GM12874 (cell line): Measurements from ENCODE around the gene SPAG16.

Experiments
- TF ChIP-seq, protein P1 (sequence below): IDR thresholded peaks from 2 replicates; pipeline ENCODE4 v1.5.1; 2011; ENCODE audit warnings: low read depth, mild to moderate bottlenecking, control low read depth, low read length, moderate library complexity; ENCODE audit not compliant: insufficient read depth

Gene SPAG16

DNA sequence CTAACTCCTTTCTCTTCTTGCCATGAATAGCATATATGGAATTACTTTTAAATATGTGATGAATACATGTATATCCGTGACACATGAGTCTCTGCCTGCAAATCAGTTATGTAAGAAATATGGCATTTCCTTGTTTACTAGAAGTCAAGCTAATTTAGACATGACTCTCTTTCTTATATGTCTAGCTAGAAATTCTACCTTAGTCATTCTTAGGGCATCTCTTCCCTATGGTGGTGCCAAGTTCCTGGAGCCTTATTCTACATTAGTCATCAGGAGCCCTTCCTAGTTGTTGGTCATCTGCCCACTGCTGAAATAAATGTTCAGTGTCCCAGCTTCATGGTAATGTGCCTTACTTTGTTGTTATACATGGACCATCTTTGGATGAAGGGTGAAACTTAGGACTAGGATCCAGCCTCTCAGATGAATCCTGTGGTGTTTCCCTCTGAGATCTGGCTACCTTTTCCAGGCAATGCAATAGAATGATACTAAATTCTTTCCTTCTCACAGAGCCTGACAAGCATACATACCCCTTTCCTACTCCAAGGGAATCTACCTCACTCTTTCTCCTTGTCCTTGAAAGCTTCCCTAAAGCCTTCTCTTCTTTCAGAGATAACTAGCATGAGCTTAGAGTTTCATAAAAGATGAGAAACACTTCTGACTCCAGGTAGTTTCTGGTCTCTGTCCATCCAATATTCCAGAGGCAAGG is 711.3 kb downstream of the SPAG16 start:
- TF ChIP-seq, protein P1, sequence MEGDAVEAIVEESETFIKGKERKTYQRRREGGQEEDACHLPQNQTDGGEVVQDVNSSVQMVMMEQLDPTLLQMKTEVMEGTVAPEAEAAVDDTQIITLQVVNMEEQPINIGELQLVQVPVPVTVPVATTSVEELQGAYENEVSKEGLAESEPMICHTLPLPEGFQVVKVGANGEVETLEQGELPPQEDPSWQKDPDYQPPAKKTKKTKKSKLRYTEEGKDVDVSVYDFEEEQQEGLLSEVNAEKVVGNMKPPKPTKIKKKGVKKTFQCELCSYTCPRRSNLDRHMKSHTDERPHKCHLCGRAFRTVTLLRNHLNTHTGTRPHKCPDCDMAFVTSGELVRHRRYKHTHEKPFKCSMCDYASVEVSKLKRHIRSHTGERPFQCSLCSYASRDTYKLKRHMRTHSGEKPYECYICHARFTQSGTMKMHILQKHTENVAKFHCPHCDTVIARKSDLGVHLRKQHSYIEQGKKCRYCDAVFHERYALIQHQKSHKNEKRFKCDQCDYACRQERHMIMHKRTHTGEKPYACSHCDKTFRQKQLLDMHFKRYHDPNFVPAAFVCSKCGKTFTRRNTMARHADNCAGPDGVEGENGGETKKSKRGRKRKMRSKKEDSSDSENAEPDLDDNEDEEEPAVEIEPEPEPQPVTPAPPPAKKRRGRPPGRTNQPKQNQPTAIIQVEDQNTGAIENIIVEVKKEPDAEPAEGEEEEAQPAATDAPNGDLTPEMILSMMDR: no peak

DNA sequence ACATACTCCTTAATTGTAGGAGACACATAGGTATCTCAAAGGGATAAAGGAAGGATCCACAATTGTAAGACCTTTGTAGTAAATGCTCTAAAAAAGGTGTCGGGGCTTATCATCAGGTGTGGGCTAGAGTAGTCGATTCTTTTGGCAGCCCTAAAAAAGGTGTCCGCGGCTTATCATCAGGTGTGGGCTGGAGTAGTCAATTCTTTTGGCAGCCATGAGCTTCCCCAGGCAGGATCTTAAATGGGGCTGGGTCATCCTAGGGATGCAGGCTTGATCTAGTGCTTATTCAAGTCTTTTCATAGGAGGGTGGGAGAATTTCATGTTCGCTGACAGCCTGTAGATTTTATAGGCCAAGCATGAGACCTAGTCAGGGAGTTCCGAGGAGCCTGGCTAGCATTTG is 720.2 kb downstream of the SPAG16 start:
- TF ChIP-seq, protein P1: no peak

DNA sequence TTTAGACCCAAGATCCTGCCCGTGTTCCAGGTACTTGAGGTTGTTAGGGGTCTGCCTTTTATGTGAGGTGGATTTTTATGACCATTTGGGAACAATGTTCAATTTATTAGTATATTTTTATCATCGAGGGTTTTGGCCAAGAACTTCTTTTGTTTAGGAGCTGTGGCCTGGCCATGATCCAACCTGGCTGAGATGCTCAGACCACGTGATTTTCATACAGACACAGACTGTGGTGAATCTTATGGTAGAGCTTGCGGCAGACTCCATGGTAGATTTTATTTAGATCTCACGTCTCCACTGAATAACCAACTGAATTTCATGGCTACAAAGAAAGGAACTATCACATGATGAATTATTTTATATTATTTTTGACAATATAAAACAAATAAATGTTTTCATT is 721.1 kb downstream of the SPAG16 start:
- TF ChIP-seq, protein P1: no peak

DNA sequence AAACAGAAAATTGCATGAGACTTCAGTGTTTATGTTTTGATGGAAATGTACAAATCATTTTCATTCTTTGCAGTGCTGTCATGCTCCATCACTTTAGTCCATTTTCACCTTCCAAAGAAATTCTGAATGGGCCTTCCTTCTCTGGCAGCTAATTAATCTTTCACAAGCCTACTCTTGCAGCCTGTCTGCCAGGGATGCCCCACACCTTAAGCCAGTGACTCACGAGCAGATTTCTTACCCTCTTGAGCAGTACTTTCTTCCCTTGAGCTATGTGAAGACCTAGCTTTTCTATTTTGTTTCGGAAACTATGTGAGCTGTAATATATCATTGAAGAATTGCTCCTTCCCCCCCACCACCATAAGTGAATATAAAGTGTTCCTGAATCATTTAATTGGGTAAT is 722.3 kb downstream of the SPAG16 start:
- TF ChIP-seq, protein P1: no peak

GRCh38 chr2:214011676-214012075 is 727.4 kb downstream of the SPAG16 start:
- TF ChIP-seq, protein P1: no peak

GRCh38 chr2:214014551-214015220 is 730.4 kb downstream of the SPAG16 start:
- TF ChIP-seq, protein P1: no peak

DNA sequence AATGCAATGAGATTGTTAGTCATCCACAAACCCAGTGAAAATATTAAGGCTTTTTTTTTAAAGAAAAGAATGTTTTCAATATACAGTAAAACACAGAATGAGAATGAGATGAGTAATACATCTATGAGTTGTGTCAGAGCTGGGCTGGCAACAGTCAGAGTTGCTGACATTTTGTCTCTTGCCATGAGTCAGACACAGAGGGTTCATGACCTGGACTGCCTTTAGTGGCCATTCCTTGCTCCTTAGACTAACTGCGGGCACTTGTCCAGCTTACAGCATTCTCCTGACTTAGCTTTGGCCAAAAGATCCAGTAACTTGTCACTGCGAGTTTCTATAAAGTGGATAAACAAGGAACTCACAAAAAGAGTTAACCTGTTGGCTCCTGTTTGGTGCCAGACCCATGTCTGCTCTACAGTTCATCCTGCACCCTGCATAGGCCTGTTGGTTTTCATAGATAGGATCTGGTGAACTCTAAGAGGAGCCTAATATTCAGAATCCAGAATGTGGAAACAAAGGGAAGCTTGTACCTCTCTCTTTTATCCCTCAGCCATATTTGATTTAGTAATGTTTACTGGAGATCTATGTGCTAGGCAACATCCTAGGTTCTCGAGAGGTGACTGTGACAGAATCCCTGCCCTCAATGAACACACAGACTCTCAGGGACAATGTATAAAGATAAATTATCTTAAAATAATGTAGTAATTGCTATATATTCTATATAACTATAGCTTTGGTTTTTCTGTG is 735.1 kb downstream of the SPAG16 start:
- TF ChIP-seq, protein P1: no peak
